ENCODE measurements around the gene GPATCH2L.

DNA sequence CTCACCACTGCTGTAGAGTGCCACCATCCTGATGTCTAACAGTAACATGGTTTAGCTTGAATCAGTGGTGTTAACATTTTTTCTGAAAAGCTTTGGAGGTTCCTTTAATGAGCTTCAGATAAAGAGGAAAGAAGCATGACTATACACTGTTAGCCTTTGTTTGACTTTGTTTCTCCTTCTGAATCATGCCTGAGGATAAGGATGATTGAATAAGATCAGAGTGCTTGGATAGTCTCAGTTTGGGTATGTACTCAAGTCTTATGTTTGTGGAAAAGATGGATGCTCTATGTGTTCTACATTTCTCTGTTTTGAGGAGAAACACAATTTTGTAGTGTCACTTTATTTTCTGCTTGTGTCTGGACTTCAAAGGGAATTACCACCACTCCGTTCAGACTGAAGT lies 42.0 kb downstream of the GPATCH2L start:
- TF ChIP-seq ZBTB21 (tag by site-specific recombination; IDR thresholded peaks at IDR 0.05) (no peak), TCF7L2 (IDR thresholded peaks at IDR 0.05; ENCODE audit: borderline replicate concordance, low read depth, low read length) (no peak), YY1 (tag by site-specific recombination; IDR thresholded peaks at IDR 0.05) (no peak)
- TF ChIP-seq, protein P1, sequence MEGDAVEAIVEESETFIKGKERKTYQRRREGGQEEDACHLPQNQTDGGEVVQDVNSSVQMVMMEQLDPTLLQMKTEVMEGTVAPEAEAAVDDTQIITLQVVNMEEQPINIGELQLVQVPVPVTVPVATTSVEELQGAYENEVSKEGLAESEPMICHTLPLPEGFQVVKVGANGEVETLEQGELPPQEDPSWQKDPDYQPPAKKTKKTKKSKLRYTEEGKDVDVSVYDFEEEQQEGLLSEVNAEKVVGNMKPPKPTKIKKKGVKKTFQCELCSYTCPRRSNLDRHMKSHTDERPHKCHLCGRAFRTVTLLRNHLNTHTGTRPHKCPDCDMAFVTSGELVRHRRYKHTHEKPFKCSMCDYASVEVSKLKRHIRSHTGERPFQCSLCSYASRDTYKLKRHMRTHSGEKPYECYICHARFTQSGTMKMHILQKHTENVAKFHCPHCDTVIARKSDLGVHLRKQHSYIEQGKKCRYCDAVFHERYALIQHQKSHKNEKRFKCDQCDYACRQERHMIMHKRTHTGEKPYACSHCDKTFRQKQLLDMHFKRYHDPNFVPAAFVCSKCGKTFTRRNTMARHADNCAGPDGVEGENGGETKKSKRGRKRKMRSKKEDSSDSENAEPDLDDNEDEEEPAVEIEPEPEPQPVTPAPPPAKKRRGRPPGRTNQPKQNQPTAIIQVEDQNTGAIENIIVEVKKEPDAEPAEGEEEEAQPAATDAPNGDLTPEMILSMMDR (tag by site-specific recombination; IDR thresholded peaks at IDR 0.05) = no peak
